ENCODE measurements around the gene B3GAT3.
"Not testable (repeated sequence)": the region's sequence is repeated elsewhere in the genome, so short reads cannot be mapped to it uniquely, and the experiment has no call there.

B3GAT3 gene

GRCh38 chr11:62644220-62644619 is 22.4 kb upstream of the B3GAT3 start:
- H3K27me3 ChIP-seq (ENCODE audit: insufficient read depth, low read length) = no peaks in the 10 kb centered on the region
- WGBS = 98% methylated on average over 8 of the region's 8 CpGs
- peaks cover 45% of the 10 kb centered on the region for H3K36me3 ChIP-seq (ENCODE audit: insufficient read depth, low read length)
- H3K9ac ChIP-seq (ENCODE audit: low read depth, low read length) = no peak overlapping the region
- H3K27ac ChIP-seq (ENCODE audit: low read depth, low read length) = no peak overlapping the region
- no peaks in the 10 kb centered on the region for H3K4me1 ChIP-seq (ENCODE audit: insufficient read depth, low read length)
- H3K4me3 ChIP-seq (ENCODE audit: low read length) = no peak overlapping the region
- no peaks in the 10 kb centered on the region for H3K9me3 ChIP-seq (ENCODE audit: insufficient read depth, low read depth, low read length)

- Histone ChIP-seq H3K4me3 (ENCODE audit: low read length) (no peak overlapping the region), H3K27me3 (ENCODE audit: insufficient read depth, low read length) (no peaks in the 10 kb centered on the region), H3K36me3 (ENCODE audit: insufficient read depth, low read length) (peaks cover 98% of the 10 kb centered on the region)
These were observed 10.7 kb upstream of the B3GAT3 start for GRCh38 chr11:62632492-62632891.

GRCh38 chr11:62627713-62628112 is 5.9 kb upstream of the B3GAT3 start:
- Histone ChIP-seq H3K9ac (ENCODE audit: low read depth, low read length) (no peak overlapping the region), H3K4me3 (ENCODE audit: low read length) (no peak overlapping the region), H3K27ac (ENCODE audit: low read depth, low read length) (no peak overlapping the region), H3K9me3 (ENCODE audit: insufficient read depth, low read depth, low read length) (no peaks in the 10 kb centered on the region), H3K4me1 (ENCODE audit: insufficient read depth, low read length) (no peaks in the 10 kb centered on the region), H3K36me3 (ENCODE audit: insufficient read depth, low read length) (peaks cover 78% of the 10 kb centered on the region), H3K27me3 (ENCODE audit: insufficient read depth, low read length) (no peaks in the 10 kb centered on the region)
- 92% methylated on average over 3 of the region's 3 CpGs for WGBS

More at GRCh38 chr11:62632492-62632891, 10.7 kb upstream of the B3GAT3 start:
- 97% methylated on average over 6 of the region's 6 CpGs for WGBS
- Histone ChIP-seq H3K27ac (ENCODE audit: low read depth, low read length) (no peak overlapping the region), H3K9ac (ENCODE audit: low read depth, low read length) (no peak overlapping the region), H3K4me1 (ENCODE audit: insufficient read depth, low read length) (no peaks in the 10 kb centered on the region), H3K9me3 (ENCODE audit: insufficient read depth, low read depth, low read length) (no peaks in the 10 kb centered on the region)

GRCh38 chr11:62622476-62623089 is 797 bp upstream of the B3GAT3 start:
- Histone ChIP-seq H3K27me3 (ENCODE audit: insufficient read depth, low read length) (no peaks in the 10 kb centered on the region), H3K4me3 (ENCODE audit: low read length) (peak overlapping the region; percentile 93), H3K36me3 (ENCODE audit: insufficient read depth, low read length) (peaks cover 27% of the 10 kb centered on the region), H3K27ac (ENCODE audit: low read depth, low read length) (peak overlapping the region; percentile 91), H3K9ac (ENCODE audit: low read depth, low read length) (peak overlapping the region; percentile 21), H3K4me1 (ENCODE audit: insufficient read depth, low read length) (peaks cover 10% of the 10 kb centered on the region; the same call in 1 of the 2 replicates), H3K9me3 (ENCODE audit: insufficient read depth, low read depth, low read length) (no peaks in the 10 kb centered on the region)
- 87% methylated on average over 6 of the region's 7 CpGs for WGBS

GRCh38 chr11:62621027-62621566 is 689 bp downstream of the B3GAT3 start:
- Histone ChIP-seq H3K4me1 (ENCODE audit: insufficient read depth, low read length) (peaks cover 10% of the 10 kb centered on the region; the same call in 1 of the 2 replicates), H3K9me3 (ENCODE audit: insufficient read depth, low read depth, low read length) (no peaks in the 10 kb centered on the region), H3K36me3 (ENCODE audit: insufficient read depth, low read length) (peaks cover 17% of the 10 kb centered on the region), H3K27me3 (ENCODE audit: insufficient read depth, low read length) (no peaks in the 10 kb centered on the region), H3K27ac (ENCODE audit: low read depth, low read length) (peak overlapping the region; percentile 91), H3K9ac (ENCODE audit: low read depth, low read length) (peak overlapping the region; percentile 87), H3K4me3 (ENCODE audit: low read length) (peak overlapping the region; percentile 93)
- WGBS = 30% methylated on average over 6 of the region's 8 CpGs

- not testable (repeated sequence) for H3K9me3 ChIP-seq (ENCODE audit: insufficient read depth, low read depth, low read length); H3K9ac ChIP-seq (ENCODE audit: low read depth, low read length); H3K4me1 ChIP-seq (ENCODE audit: insufficient read depth, low read length); H3K27me3 ChIP-seq (ENCODE audit: insufficient read depth, low read length); H3K4me3 ChIP-seq (ENCODE audit: low read length); H3K36me3 ChIP-seq (ENCODE audit: insufficient read depth, low read length); H3K27ac ChIP-seq (ENCODE audit: low read depth, low read length)
- 95% methylated on average over 12 of the region's 14 CpGs for WGBS
These were observed 4.8 kb downstream of the B3GAT3 start for GRCh38 chr11:62616957-62617356.

GRCh38 chr11:62615521-62615920 is 6.3 kb downstream of the B3GAT3 start:
- Histone ChIP-seq H3K4me3 (ENCODE audit: low read length) (no peak overlapping the region), H3K9me3 (ENCODE audit: insufficient read depth, low read depth, low read length) (no peaks in the 10 kb centered on the region), H3K9ac (ENCODE audit: low read depth, low read length) (no peak overlapping the region), H3K27me3 (ENCODE audit: insufficient read depth, low read length) (peaks cover 10% of the 10 kb centered on the region; the same call in 1 of the 2 replicates), H3K36me3 (ENCODE audit: insufficient read depth, low read length) (peaks cover 7% of the 10 kb centered on the region; the same call in 1 of the 2 replicates), H3K4me1 (ENCODE audit: insufficient read depth, low read length) (peaks cover 6% of the 10 kb centered on the region; the same call in 1 of the 2 replicates), H3K27ac (ENCODE audit: low read depth, low read length) (no peak overlapping the region)
- WGBS = 96% methylated on average over 7 of the region's 7 CpGs

GRCh38 chr11:62614275-62614674 is 7.5 kb downstream of the B3GAT3 start:
- Histone ChIP-seq H3K9me3 (ENCODE audit: insufficient read depth, low read depth, low read length) (no peaks in the 10 kb centered on the region), H3K27me3 (ENCODE audit: insufficient read depth, low read length) (peaks cover 10% of the 10 kb centered on the region; the same call in 1 of the 2 replicates), H3K4me1 (ENCODE audit: insufficient read depth, low read length) (peaks cover 5% of the 10 kb centered on the region; the same call in 1 of the 2 replicates), H3K36me3 (ENCODE audit: insufficient read depth, low read length) (peaks cover 7% of the 10 kb centered on the region; the same call in 1 of the 2 replicates), H3K4me3 (ENCODE audit: low read length) (no peak overlapping the region), H3K27ac (ENCODE audit: low read depth, low read length) (no peak overlapping the region), H3K9ac (ENCODE audit: low read depth, low read length) (no peak overlapping the region)
- WGBS = 75% methylated on average over 8 of the region's 8 CpGs

GRCh38 chr11:62613291-62613778 is 8.5 kb downstream of the B3GAT3 start:
- H3K27me3 ChIP-seq (ENCODE audit: insufficient read depth, low read length) = peaks cover 10% of the 10 kb centered on the region; the same call in 1 of the 2 replicates
- H3K9me3 ChIP-seq (ENCODE audit: insufficient read depth, low read depth, low read length) = no peaks in the 10 kb centered on the region
- no peak overlapping the region for H3K27ac ChIP-seq (ENCODE audit: low read depth, low read length)
- H3K36me3 ChIP-seq (ENCODE audit: insufficient read depth, low read length) = peaks cover 7% of the 10 kb centered on the region; the same call in 1 of the 2 replicates
- 84% methylated on average over 15 of the region's 15 CpGs for WGBS
- H3K4me3 ChIP-seq (ENCODE audit: low read length) = peak overlapping the region; percentile 31
- H3K4me1 ChIP-seq (ENCODE audit: insufficient read depth, low read length) = peaks cover 5% of the 10 kb centered on the region; the same call in 1 of the 2 replicates
- H3K9ac ChIP-seq (ENCODE audit: low read depth, low read length) = no peak overlapping the region

- 4% methylated on average over 87 of the region's 91 CpGs for WGBS
- Histone ChIP-seq H3K27me3 (ENCODE audit: insufficient read depth, low read length) (peaks cover 10% of the 10 kb centered on the region; the same call in 1 of the 2 replicates), H3K9me3 (ENCODE audit: insufficient read depth, low read depth, low read length) (no peaks in the 10 kb centered on the region), H3K4me3 (ENCODE audit: low read length) (peak within 1 kb of the TSS; percentile 66), H3K36me3 (ENCODE audit: insufficient read depth, low read length) (peaks cover 7% of the 10 kb centered on the region; the same call in 1 of the 2 replicates), H3K4me1 (ENCODE audit: insufficient read depth, low read length) (peaks cover 5% of the 10 kb centered on the region; the same call in 1 of the 2 replicates), H3K9ac (ENCODE audit: low read depth, low read length) (peak within 1 kb of the TSS; percentile 39; the same call in 1 of the 2 replicates), H3K27ac (ENCODE audit: low read depth, low read length) (no peak within 1 kb of the TSS)
These were observed 9.2 kb downstream of the B3GAT3 start, which contains the start of the genes EML3 and ROM1 for GRCh38 chr11:62612366-62613290. TSS of gene EML3 (minus strand) at chr11:62612775. CDS start at chr11:62612457, 318 bp downstream. TSS of gene ROM1 (plus strand) at chr11:62613257. CDS start at chr11:62613282, 25 bp downstream.
